ENCODE results near the gene MYLK4.

MYLK4 gene

GRCh38 chr6:2763345-2763841 is 12.7 kb upstream of the MYLK4 start:
- TF ChIP-seq TAF1 (IDR thresholded peaks at IDR 0.05; ENCODE audit: borderline replicate concordance, insufficient read depth, low read length), result no peak
- TF ChIP-seq POLR2AphosphoS5 (IDR thresholded peaks at IDR 0.05; ENCODE audit: low read depth, low read length), result no peak
- no peak for TF ChIP-seq SIN3A (IDR thresholded peaks at IDR 0.05; ENCODE audit: borderline replicate concordance, insufficient read depth, low read length)
- TF ChIP-seq REST (IDR thresholded peaks at IDR 0.05; ENCODE audit: insufficient read depth in 1 of 2, low read depth in 2 of 2, low read length in 2 of 2), result no peak
- TF ChIP-seq FOXP2 (optimal IDR thresholded peaks at IDR 0.05; ENCODE audit: borderline replicate concordance, extremely low read depth, extremely low read length, insufficient read depth), result no peak

GRCh38 chr6:2760882-2761842 is 10.4 kb upstream of the MYLK4 start:
- TF ChIP-seq POLR2AphosphoS5 (IDR thresholded peaks at IDR 0.05; ENCODE audit: low read depth, low read length), result no peak

GRCh38 chr6:2758980-2759379 is 8.3 kb upstream of the MYLK4 start:
- TF ChIP-seq TAF1 (IDR thresholded peaks at IDR 0.05; ENCODE audit: borderline replicate concordance, insufficient read depth, low read length) (no peak), POLR2AphosphoS5 (IDR thresholded peaks at IDR 0.05; ENCODE audit: low read depth, low read length) (no peak), SIN3A (IDR thresholded peaks at IDR 0.05; ENCODE audit: borderline replicate concordance, insufficient read depth, low read length) (no peak), REST (IDR thresholded peaks at IDR 0.05; ENCODE audit: insufficient read depth in 1 of 2, low read depth in 2 of 2, low read length in 2 of 2) (no peak), FOXP2 (optimal IDR thresholded peaks at IDR 0.05; ENCODE audit: borderline replicate concordance, extremely low read depth, extremely low read length, insufficient read depth) (no peak)

- no peak for TF ChIP-seq POLR2AphosphoS5 (IDR thresholded peaks at IDR 0.05; ENCODE audit: low read depth, low read length)
- TF ChIP-seq REST (IDR thresholded peaks at IDR 0.05; ENCODE audit: insufficient read depth in 1 of 2, low read depth in 2 of 2, low read length in 2 of 2), result no peak
- TF ChIP-seq TAF1 (IDR thresholded peaks at IDR 0.05; ENCODE audit: borderline replicate concordance, insufficient read depth, low read length), result no peak
- no peak for TF ChIP-seq SIN3A (IDR thresholded peaks at IDR 0.05; ENCODE audit: borderline replicate concordance, insufficient read depth, low read length)
- no peak for TF ChIP-seq FOXP2 (optimal IDR thresholded peaks at IDR 0.05; ENCODE audit: borderline replicate concordance, extremely low read depth, extremely low read length, insufficient read depth)
Measured at GRCh38 chr6:2756687-2757224, 6.0 kb upstream of the MYLK4 start.

GRCh38 chr6:2756241-2756640 is 5.5 kb upstream of the MYLK4 start:
- TF ChIP-seq FOXP2 (optimal IDR thresholded peaks at IDR 0.05; ENCODE audit: borderline replicate concordance, extremely low read depth, extremely low read length, insufficient read depth) (no peak), POLR2AphosphoS5 (IDR thresholded peaks at IDR 0.05; ENCODE audit: low read depth, low read length) (no peak), REST (IDR thresholded peaks at IDR 0.05; ENCODE audit: insufficient read depth in 1 of 2, low read depth in 2 of 2, low read length in 2 of 2) (no peak), TAF1 (IDR thresholded peaks at IDR 0.05; ENCODE audit: borderline replicate concordance, insufficient read depth, low read length) (no peak), SIN3A (IDR thresholded peaks at IDR 0.05; ENCODE audit: borderline replicate concordance, insufficient read depth, low read length) (no peak)

All from PFSK-1 (cell line).